A673 (cell line): Measurements from ENCODE around the gene NMT1. TPM values are rescaled to one million over a fixed set of nuclear protein-coding genes. Genes with fewer than 3 reads are reported as not detected.

Experiments used
- BruUV-seq: library from RNA; stranded (reverse); fragments of 400-500 nt; replicated peaks from 2 replicates; lab custom pipeline; 2021; lab: Mats Ljungman, UMichigan
- CTCF ChIA-PET: fragments of 300-600 bp; sonication (Branson Sonifier 250); formaldehyde crosslinking; loops from one replicate; lab custom pipeline; 2022; ENCODE audit warnings: antibody characterized with exemption; lab: Charles Lee
- POLR2A ChIA-PET: fragments of 300-600 bp; sonication (Branson Sonifier 250); formaldehyde crosslinking; loops from one replicate; lab custom pipeline; 2022; ENCODE audit warnings: antibody characterized with exemption; ENCODE audit not compliant: low non-redundant PET; lab: Charles Lee
- DNase-seq: peaks from one replicate; pipeline ENCODE4 v3.0.0-alpha.2; 2015; ENCODE audit warnings: low spot score
- H3K27ac ChIP-seq: fragments of 200-600 bp; sonication (generic); 2 replicates; pipeline ENCODE4 v1.5.1; 2016; ENCODE audit warnings: mixed run types, low read depth, mild to moderate bottlenecking, mixed read lengths, antibody characterized with exemption, low read length; ENCODE audit not compliant: poor library complexity, severe bottlenecking
- H3K27me3 ChIP-seq: fragments of 200-600 bp; sonication (generic); replicated peaks from 2 replicates; pipeline ENCODE4 v1.6.1; 2017; ENCODE audit warnings: mixed run types, low read depth, mild to moderate bottlenecking, mixed read lengths, antibody characterized with exemption, low read length; ENCODE audit not compliant: insufficient read depth, poor library complexity
- H3K36me3 ChIP-seq: fragments of 200-600 bp; sonication (generic); 2 replicates; pipeline ENCODE4 v1.6.1; 2016; ENCODE audit warnings: mixed run types, mild to moderate bottlenecking, mixed read lengths, antibody characterized with exemption, low read length; ENCODE audit not compliant: insufficient read depth, poor library complexity, severe bottlenecking
- H3K4me1 ChIP-seq: fragments of 200-600 bp; sonication (generic); 2 replicates; pipeline ENCODE4 v1.6.1; 2017; ENCODE audit warnings: mixed run types, mild to moderate bottlenecking, mixed read lengths, antibody characterized with exemption, low read length; ENCODE audit not compliant: insufficient read depth, poor library complexity, severe bottlenecking
- H3K4me3 ChIP-seq: fragments of 200-600 bp; sonication (generic); 2 replicates; pipeline ENCODE4 v1.5.1; 2016; ENCODE audit warnings: low read depth, mixed run types, mild to moderate bottlenecking, mixed read lengths, low read length; ENCODE audit not compliant: poor library complexity, severe bottlenecking
- H3K9me3 ChIP-seq: fragments of 200-600 bp; sonication (generic); 2 replicates; pipeline ENCODE4 v1.6.1; 2016; ENCODE audit warnings: mixed run types, low read depth, mild to moderate bottlenecking, mixed read lengths, antibody characterized with exemption, low read length; ENCODE audit not compliant: poor library complexity, severe bottlenecking
- CTCF ChIP-seq: fragments of 300-800, 200-600 bp; sonication (generic); conservative IDR thresholded peaks from 2 replicates; pipeline ENCODE4 v1.5.1; 2017; ENCODE audit warnings: low read depth, mild to moderate bottlenecking, antibody characterized with exemption, low read length, moderate library complexity, mixed read lengths
- EZH2 ChIP-seq: fragments of 200-600 bp; sonication (generic); IDR thresholded peaks from 2 replicates; pipeline ENCODE4 v1.6.1; 2017; ENCODE audit warnings: borderline replicate concordance, low read depth, mild to moderate bottlenecking, mixed read lengths, antibody characterized with exemption, low read length; ENCODE audit not compliant: poor library complexity, severe bottlenecking
- intact Hi-C: fragments of 100-400 bp; cut with micrococcal nuclease; formaldehyde crosslinking; loops from one replicate; pipeline ENCODE4 v1.10.0; 2022; ENCODE audit not compliant: unreplicated experiment
- total RNA-seq: library from RNA; stranded (reverse); gene quantifications from 2 replicates; pipeline ENCODE4 v1.2.3, GENCODE V29; 2021

Gene NMT1
- total RNA-seq, 1 experiment from 2014 or later: 108 TPM

- H3K27ac ChIP-seq: no peak overlapping the region
- no TSS peak for BruUV-seq
- intact Hi-C loops: no loop called here
- ChIA-PET POLR2A (no interaction called here), CTCF (no interaction called here)
- H3K9me3 ChIP-seq: no peaks in the 10 kb centered on the region
- TF ChIP-seq CTCF (no peak), EZH2 (no peak)
- no peaks in the 10 kb centered on the region for H3K27me3 ChIP-seq
- no peak overlapping the region for H3K4me3 ChIP-seq
- H3K4me1 ChIP-seq: no peaks in the 10 kb centered on the region
- DNase-seq: no peak
- peaks cover 39% of the 10 kb centered on the region for H3K36me3 ChIP-seq
Measured at GRCh38 chr17:45086391-45086790, 25.3 kb downstream of the NMT1 start.

GRCh38 chr17:45086865-45087503, 25.9 kb downstream of the NMT1 start:
- no peaks in the 10 kb centered on the region for H3K4me1 ChIP-seq
- no peak for TF ChIP-seq CTCF
- no peak for TF ChIP-seq EZH2
- ChIA-PET POLR2A (no interaction called here), CTCF (no interaction called here)
- intact Hi-C loops: no loop called here
- H3K27me3 ChIP-seq: no peaks in the 10 kb centered on the region
- H3K9me3 ChIP-seq: no peaks in the 10 kb centered on the region
- BruUV-seq: no TSS peak
- H3K27ac ChIP-seq: no peak overlapping the region
- H3K4me3 ChIP-seq: no peak overlapping the region
- no peak for DNase-seq
- peaks cover 39% of the 10 kb centered on the region for H3K36me3 ChIP-seq

- POLR2A ChIA-PET: no interaction called here
- Histone ChIP-seq H3K4me1 (no peaks in the 10 kb centered on the region), H3K27me3 (no peaks in the 10 kb centered on the region), H3K4me3 (no peak overlapping the region), H3K36me3 (peaks cover 38% of the 10 kb centered on the region), H3K27ac (no peak overlapping the region), H3K9me3 (no peaks in the 10 kb centered on the region)
- TF ChIP-seq CTCF (no peak), EZH2 (no peak)
- DNase-seq: no peak
- CTCF ChIA-PET: interaction anchor here (0.6 kb wide), 1 partner anchor 13 kb away, joined by 4 read pairs; no protein-coding TSS in a partner anchor
- no TSS peak for BruUV-seq
- intact Hi-C loops: no loop called here
Measured at GRCh38 chr17:45087504-45087975, 26.4 kb downstream of the NMT1 start.
